ENCODE results near the gene PLD2. TPM values are rescaled to one million over a fixed set of nuclear protein-coding genes. Genes with fewer than 3 reads are reported as not detected.

Gene PLD2
- total RNA-seq, 1 donor from 2014 or later, result 61.4 TPM

DNA sequence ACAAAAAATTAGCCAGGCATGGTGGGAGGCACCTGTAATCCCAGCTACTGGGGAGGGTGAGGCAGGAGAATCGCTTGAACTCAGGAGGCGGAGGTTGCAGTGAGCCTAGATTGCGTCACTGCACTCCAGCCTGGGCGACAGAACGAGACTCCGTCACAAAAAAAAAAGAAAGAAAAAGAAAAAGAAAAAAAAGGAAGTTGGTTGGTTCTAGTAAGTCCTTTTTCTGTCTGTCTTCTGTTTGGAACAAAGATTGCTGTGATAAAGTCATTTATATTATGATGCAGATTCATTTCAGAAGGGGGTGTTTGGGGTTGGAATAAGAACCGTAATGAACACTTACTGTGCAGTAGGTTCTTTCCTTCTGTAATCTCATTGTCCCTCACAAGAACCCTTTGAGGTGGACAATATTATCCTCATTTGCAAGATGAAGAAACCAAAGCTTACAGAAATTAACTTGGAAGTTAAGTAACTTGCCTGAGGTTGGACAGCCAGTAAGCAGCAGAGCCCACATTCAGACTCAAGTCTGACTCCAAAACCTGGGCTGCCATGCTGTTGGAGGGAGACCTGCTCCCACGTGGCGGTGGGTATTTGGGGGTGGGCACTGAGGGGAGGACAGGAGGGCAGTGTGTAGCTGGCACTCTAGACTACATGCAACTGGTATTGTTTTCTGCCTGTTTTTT lies 36.5 kb downstream of the PLD2 start:
- Mint-ChIP-seq H3K9me3 (ENCODE audit: unreplicated experiment) (peaks cover 9% of the 10 kb centered on the region), H3K4me1 (ENCODE audit: low read depth, unreplicated experiment) (peaks cover 15% of the 10 kb centered on the region), H3K36me3 (ENCODE audit: unreplicated experiment) (no peaks in the 10 kb centered on the region), H3K27ac (ENCODE audit: unreplicated experiment) (no peak overlapping the region), H3K27me3 (ENCODE audit: unreplicated experiment) (no peaks in the 10 kb centered on the region), H3K4me3 (ENCODE audit: unreplicated experiment) (no peak overlapping the region)
- no peak for DNase-seq
- TF ChIP-seq, protein P1, sequence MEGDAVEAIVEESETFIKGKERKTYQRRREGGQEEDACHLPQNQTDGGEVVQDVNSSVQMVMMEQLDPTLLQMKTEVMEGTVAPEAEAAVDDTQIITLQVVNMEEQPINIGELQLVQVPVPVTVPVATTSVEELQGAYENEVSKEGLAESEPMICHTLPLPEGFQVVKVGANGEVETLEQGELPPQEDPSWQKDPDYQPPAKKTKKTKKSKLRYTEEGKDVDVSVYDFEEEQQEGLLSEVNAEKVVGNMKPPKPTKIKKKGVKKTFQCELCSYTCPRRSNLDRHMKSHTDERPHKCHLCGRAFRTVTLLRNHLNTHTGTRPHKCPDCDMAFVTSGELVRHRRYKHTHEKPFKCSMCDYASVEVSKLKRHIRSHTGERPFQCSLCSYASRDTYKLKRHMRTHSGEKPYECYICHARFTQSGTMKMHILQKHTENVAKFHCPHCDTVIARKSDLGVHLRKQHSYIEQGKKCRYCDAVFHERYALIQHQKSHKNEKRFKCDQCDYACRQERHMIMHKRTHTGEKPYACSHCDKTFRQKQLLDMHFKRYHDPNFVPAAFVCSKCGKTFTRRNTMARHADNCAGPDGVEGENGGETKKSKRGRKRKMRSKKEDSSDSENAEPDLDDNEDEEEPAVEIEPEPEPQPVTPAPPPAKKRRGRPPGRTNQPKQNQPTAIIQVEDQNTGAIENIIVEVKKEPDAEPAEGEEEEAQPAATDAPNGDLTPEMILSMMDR (IDR thresholded peaks at IDR 0.05; ENCODE audit: partially characterized antibody, unreplicated experiment), result no peak

DNA sequence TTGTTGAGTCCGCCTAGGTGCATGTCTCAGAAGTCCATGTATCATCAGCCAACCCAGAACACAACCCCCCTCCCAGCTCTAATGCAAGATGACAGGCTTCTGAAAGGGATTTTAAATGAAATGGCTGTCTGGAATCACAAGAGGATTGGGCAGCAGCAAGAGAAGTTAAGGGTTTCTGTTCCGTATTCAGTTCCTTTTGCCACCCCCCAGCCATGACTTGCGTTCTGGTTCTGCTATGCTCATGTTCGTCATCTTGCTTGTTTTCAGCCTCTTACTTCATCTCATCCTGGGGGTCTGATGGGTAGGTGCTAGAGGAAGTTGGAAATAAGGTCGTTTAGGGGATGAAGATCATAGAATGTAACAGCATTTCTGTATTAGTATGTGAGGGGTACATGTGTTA lies 38.2 kb downstream of the PLD2 start:
- TF ChIP-seq, protein P1 (IDR thresholded peaks at IDR 0.05; ENCODE audit: partially characterized antibody, unreplicated experiment), result no peak
- no peak for DNase-seq
- Mint-ChIP-seq H3K27ac (ENCODE audit: unreplicated experiment) (no peak overlapping the region), H3K36me3 (ENCODE audit: unreplicated experiment) (no peaks in the 10 kb centered on the region), H3K4me1 (ENCODE audit: low read depth, unreplicated experiment) (peaks cover 11% of the 10 kb centered on the region), H3K4me3 (ENCODE audit: unreplicated experiment) (no peak overlapping the region), H3K9me3 (ENCODE audit: unreplicated experiment) (peaks cover 8% of the 10 kb centered on the region), H3K27me3 (ENCODE audit: unreplicated experiment) (no peaks in the 10 kb centered on the region)

DNA sequence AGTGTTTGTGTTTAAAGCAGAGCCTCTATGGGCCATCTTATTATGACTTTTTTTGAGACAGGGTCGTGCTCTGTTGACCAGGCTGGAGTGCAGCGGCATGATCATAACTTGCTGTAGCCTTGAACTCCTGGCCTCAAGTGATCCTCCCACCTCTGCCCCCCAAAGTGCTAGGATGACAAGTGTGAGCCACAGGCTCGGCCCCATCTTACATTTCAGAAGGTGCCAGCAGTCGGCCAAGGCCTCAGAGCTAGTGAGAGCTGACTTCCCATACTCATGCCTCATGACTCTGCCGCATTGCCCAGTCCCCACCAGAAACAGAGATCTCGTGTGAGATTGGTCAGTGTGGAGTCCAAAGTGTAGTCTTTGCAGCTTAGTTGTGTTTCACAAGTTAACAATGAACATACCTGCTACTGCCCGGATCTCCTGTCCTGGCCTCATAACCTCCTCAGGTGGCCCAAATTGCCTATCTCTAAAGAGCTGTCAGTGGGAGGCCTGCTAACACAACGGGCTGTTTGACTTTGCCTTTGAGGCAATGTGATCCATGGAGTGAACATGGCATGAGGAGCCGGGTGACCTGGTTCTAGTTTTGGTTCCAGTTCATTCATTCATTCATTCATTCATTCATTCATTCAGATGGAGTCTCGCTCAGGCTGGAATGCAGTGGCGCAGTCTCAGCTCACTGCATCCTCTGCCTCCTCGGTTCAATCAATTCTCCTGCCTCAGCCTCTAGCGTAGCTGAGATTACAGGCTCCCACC lies 39.9 kb downstream of the PLD2 start:
- H3K27ac Mint-ChIP-seq (ENCODE audit: unreplicated experiment), result no peak overlapping the region
- peaks cover 2% of the 10 kb centered on the region for H3K9me3 Mint-ChIP-seq (ENCODE audit: unreplicated experiment)
- DNase-seq, result no peak
- H3K36me3 Mint-ChIP-seq (ENCODE audit: unreplicated experiment), result no peaks in the 10 kb centered on the region
- no peak overlapping the region for H3K4me3 Mint-ChIP-seq (ENCODE audit: unreplicated experiment)
- peaks cover 14% of the 10 kb centered on the region for H3K4me1 Mint-ChIP-seq (ENCODE audit: low read depth, unreplicated experiment)
- TF ChIP-seq, protein P1 (IDR thresholded peaks at IDR 0.05; ENCODE audit: partially characterized antibody, unreplicated experiment), result no peak
- no peaks in the 10 kb centered on the region for H3K27me3 Mint-ChIP-seq (ENCODE audit: unreplicated experiment)

DNA sequence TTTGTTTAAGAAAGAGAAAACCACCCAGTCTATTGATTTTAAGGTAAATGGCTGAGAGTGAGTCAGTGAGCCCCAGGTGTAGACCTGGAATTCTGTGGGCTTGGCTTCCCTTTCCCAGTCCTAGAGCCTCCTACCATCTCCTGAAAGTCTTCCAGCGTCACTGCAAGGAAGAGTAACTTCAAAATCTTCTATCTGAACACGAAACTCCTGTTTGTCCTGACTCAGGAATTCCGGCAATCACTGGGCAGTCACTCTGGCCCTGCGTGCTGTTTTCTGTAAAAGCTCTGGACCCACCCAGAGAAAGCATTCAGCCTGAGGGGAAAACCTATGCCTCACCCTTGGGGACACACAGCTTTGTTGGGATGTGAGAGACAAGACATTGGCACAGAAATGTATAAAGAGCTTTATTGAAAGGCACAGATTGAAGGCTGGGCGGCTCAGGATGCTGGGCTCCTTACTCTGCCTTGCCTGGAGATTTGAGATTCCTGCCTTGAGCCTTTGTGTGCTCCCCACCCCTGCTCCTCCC lies 42.1 kb downstream of the PLD2 start:
- no peaks in the 10 kb centered on the region for H3K36me3 Mint-ChIP-seq (ENCODE audit: unreplicated experiment)
- H3K27me3 Mint-ChIP-seq (ENCODE audit: unreplicated experiment), result peaks cover 5% of the 10 kb centered on the region
- H3K4me3 Mint-ChIP-seq (ENCODE audit: unreplicated experiment), result no peak overlapping the region
- TF ChIP-seq, protein P1 (IDR thresholded peaks at IDR 0.05; ENCODE audit: partially characterized antibody, unreplicated experiment), result no peak
- no peak overlapping the region for H3K27ac Mint-ChIP-seq (ENCODE audit: unreplicated experiment)
- DNase-seq, result no peak
- peaks cover 18% of the 10 kb centered on the region for H3K4me1 Mint-ChIP-seq (ENCODE audit: low read depth, unreplicated experiment)
- peaks cover 5% of the 10 kb centered on the region for H3K9me3 Mint-ChIP-seq (ENCODE audit: unreplicated experiment)

DNA sequence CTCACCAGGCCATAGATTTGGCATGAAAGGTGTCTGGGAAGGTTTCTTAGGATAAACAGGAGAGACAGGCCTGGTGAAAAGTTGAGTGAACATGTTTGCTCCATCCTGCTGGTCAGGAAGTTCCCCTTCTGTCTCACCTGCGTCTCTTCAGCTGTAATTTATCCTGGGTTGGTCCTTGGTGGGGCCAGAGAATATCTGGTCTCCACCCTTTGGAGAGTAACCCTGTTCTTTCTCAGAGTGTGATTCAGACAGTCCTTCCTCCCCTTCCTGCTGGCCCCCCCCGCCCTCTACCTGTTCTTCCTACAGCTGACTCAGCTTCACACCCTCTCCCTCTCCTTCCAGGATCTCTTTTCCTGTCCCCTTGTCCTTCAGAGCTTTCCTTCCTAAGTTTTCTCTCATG lies 43.3 kb downstream of the PLD2 start:
- no peaks in the 10 kb centered on the region for H3K36me3 Mint-ChIP-seq (ENCODE audit: unreplicated experiment)

More for the DNA sequence above, 43.3 kb downstream of the PLD2 start:
- Mint-ChIP-seq H3K27ac (ENCODE audit: unreplicated experiment) (no peak overlapping the region), H3K9me3 (ENCODE audit: unreplicated experiment) (peaks cover 7% of the 10 kb centered on the region), H3K4me3 (ENCODE audit: unreplicated experiment) (no peak overlapping the region), H3K4me1 (ENCODE audit: low read depth, unreplicated experiment) (peaks cover 25% of the 10 kb centered on the region), H3K27me3 (ENCODE audit: unreplicated experiment) (peaks cover 10% of the 10 kb centered on the region)
- no peak for DNase-seq
- TF ChIP-seq, protein P1 (IDR thresholded peaks at IDR 0.05; ENCODE audit: partially characterized antibody, unreplicated experiment), result no peak
